Activated CD4-positive, alpha-beta memory T cell treated with anti-CD3 and anti-CD28 coated beads for 36 hours (primary cell): ENCODE measurements around the gene CLCA1. TPM values are rescaled to one million over a fixed set of nuclear protein-coding genes. Genes with fewer than 3 reads are reported as not detected.

Source experiments
- CTCF ChIA-PET: fragments of 350-600 bp; sonication (Branson Sonifier 250); formaldehyde crosslinking; loops from one replicate; lab custom pipeline; 2021; ENCODE audit warnings: antibody characterized with exemption, inconsistent platforms; lab: Charles Lee
- POLR2A ChIA-PET: fragments of 350-600 bp; sonication (Branson Sonifier 250); formaldehyde crosslinking; loops from one replicate; lab custom pipeline; 2021; ENCODE audit warnings: antibody characterized with exemption; lab: Charles Lee
- DNase-seq: peaks from one replicate; pipeline ENCODE4 v3.0.0-alpha.2; 2020
- H3K27ac Mint-ChIP-seq: one replicate; pipeline ENCODE4 v1.8.0; 2021; ENCODE audit warnings: mixed read lengths
- H3K27me3 Mint-ChIP-seq: one replicate; pipeline ENCODE4 v1.8.0; 2021; ENCODE audit warnings: mixed read lengths
- H3K36me3 Mint-ChIP-seq: one replicate; pipeline ENCODE4 v1.8.0; 2021; ENCODE audit warnings: mixed read lengths
- H3K4me1 Mint-ChIP-seq: one replicate; pipeline ENCODE4 v1.8.0; 2021; ENCODE audit warnings: low read depth, mixed read lengths
- H3K4me3 Mint-ChIP-seq: one replicate; pipeline ENCODE4 v1.8.0; 2021; ENCODE audit warnings: mild to moderate bottlenecking, mixed read lengths
- H3K9me3 Mint-ChIP-seq: one replicate; pipeline ENCODE4 v1.8.0; 2021; ENCODE audit warnings: mixed read lengths
- intact Hi-C: fragments of 100-400 bp; cut with micrococcal nuclease; formaldehyde crosslinking; loops from one replicate; pipeline ENCODE4 v1.15.1; 2023
- total RNA-seq, 2 experiments: library from RNA; stranded (reverse); gene quantifications; one replicate each; pipeline ENCODE4 v1.2.3, GENCODE V29; 2021

The CLCA1 gene
- total RNA-seq, 2 experiments from 2014 or later = not detected

- Mint-ChIP-seq H3K4me1 (no peaks in the 10 kb centered on the region), H3K27me3 (peaks cover 4% of the 10 kb centered on the region), H3K4me3 (no peak overlapping the region), H3K9me3 (no peaks in the 10 kb centered on the region), H3K36me3 (no peaks in the 10 kb centered on the region), H3K27ac (no peak overlapping the region)
- no peak for DNase-seq
- intact Hi-C loops = no loop called here
- ChIA-PET CTCF (interaction anchor here (0.6 to 1.0 kb wide), 2 partner anchors 34 to 41 kb away, joined by 3 to 4 read pairs; no protein-coding TSS in a partner anchor), POLR2A (no interaction called here)
Measured at GRCh38 chr1:86466109-86466844, 2.5 kb upstream of the CLCA1 start.

- H3K27me3 Mint-ChIP-seq = peaks cover 4% of the 10 kb centered on the region
- intact Hi-C loops = no loop called here
- H3K36me3 Mint-ChIP-seq = no peaks in the 10 kb centered on the region
- POLR2A ChIA-PET = no interaction called here
- no peak for DNase-seq
- no peaks in the 10 kb centered on the region for H3K4me1 Mint-ChIP-seq
- H3K27ac Mint-ChIP-seq = no peak overlapping the region
- no peak overlapping the region for H3K4me3 Mint-ChIP-seq
- CTCF ChIA-PET = interaction anchor here (1.0 kb wide), 1 partner anchor 34 kb away, joined by 4 read pairs; no protein-coding TSS in a partner anchor
- H3K9me3 Mint-ChIP-seq = no peaks in the 10 kb centered on the region
Measured at GRCh38 chr1:86466986-86467385, 1.7 kb upstream of the CLCA1 start.

- Mint-ChIP-seq H3K27ac (no peak overlapping the region), H3K9me3 (no peaks in the 10 kb centered on the region), H3K27me3 (peaks cover 6% of the 10 kb centered on the region), H3K4me3 (no peak overlapping the region), H3K36me3 (no peaks in the 10 kb centered on the region), H3K4me1 (no peaks in the 10 kb centered on the region)
- ChIA-PET POLR2A (no interaction called here), CTCF (no interaction called here)
- intact Hi-C loops = no loop called here
- no peak for DNase-seq
Measured at GRCh38 chr1:86470859-86471258, 2.1 kb downstream of the CLCA1 start.

- Mint-ChIP-seq H3K4me1 (no peaks in the 10 kb centered on the region), H3K36me3 (no peaks in the 10 kb centered on the region), H3K27me3 (peaks cover 6% of the 10 kb centered on the region), H3K27ac (no peak overlapping the region), H3K9me3 (no peaks in the 10 kb centered on the region), H3K4me3 (no peak overlapping the region)
- ChIA-PET POLR2A (no interaction called here), CTCF (no interaction called here)
- no peak for DNase-seq
- intact Hi-C loops = no loop called here
Measured at GRCh38 chr1:86471291-86471690, 2.6 kb downstream of the CLCA1 start.

DNA sequence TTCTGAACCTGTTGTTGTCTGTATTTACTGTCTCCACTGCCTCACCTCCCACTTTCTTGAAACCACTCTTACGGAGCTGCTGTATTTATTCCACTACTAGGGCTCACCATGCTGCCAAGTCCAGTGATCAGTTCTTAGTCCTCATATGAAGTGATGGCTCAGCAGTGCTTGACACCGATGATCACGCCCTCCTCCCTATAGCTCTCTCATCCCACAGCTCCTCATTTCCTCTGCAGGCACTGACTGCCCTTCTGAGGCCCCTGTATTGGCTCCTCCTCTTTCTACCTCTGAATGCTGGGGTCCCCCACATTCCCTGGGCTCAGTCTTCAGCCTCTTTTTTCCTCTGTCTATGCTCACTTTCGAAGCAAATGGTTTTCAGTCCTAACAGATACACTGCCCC lies 3.4 kb downstream of the CLCA1 start:
- Mint-ChIP-seq H3K9me3 (no peaks in the 10 kb centered on the region), H3K27me3 (peaks cover 6% of the 10 kb centered on the region), H3K36me3 (no peaks in the 10 kb centered on the region), H3K4me1 (no peaks in the 10 kb centered on the region), H3K4me3 (no peak overlapping the region), H3K27ac (no peak overlapping the region)
- CTCF ChIA-PET = interaction anchor here (1.1 to 3.3 kb wide), 4 partner anchors 15 to 232 kb away, joined by 3 to 10 read pairs (median 5); partner anchors contain the start of gene SH3GLB1
- POLR2A ChIA-PET = no interaction called here
- intact Hi-C loops = no loop called here
- DNase-seq = no peak

DNA sequence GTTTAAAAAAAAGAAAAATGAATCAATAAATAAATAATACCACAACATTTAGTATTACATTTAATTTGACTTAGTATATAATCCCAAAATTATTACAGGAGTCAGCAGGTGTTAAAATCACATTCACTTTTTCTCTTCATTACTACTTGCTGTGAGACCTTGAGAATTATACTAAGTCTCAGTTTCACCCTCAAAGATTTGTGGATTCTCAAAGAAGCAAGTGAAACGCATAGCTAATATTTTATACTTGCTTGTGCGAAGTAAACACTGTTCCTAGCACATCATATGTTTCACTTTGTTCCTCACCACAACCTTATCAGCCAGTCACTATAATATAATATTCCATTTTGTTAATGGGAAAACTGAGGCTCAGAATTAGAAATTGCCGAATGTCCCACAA lies 4.0 kb downstream of the CLCA1 start:
- no peak for DNase-seq
- Mint-ChIP-seq H3K36me3 (no peaks in the 10 kb centered on the region), H3K27me3 (peaks cover 6% of the 10 kb centered on the region), H3K4me3 (no peak overlapping the region), H3K4me1 (no peaks in the 10 kb centered on the region), H3K9me3 (no peaks in the 10 kb centered on the region), H3K27ac (no peak overlapping the region)
- intact Hi-C loops = no loop called here
- ChIA-PET POLR2A (no interaction called here), CTCF (interaction anchor here (1.1 to 3.3 kb wide), 13 partner anchors 10 to 232 kb away, joined by 3 to 10 read pairs (median 4); partner anchors contain the start of gene SH3GLB1)

DNA sequence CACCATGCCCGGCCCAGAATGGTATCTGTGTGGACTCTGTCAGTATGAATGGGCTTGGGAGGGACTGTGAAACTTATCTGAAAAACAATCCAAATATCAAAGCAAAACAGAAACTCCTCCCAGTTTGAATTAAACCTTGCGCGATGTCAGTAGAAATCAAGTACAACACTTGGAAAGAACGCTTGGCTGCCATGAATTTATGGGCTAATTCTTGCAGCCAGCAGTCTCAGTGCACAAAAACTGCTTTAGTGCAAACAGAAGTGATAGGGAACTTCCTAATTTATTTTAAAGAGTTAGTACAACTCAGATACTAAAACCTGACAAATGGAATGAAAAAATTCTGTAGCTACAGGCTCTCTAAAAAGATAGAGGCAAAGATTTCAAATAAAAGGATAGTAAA lies 8.5 kb downstream of the CLCA1 start:
- Mint-ChIP-seq H3K27ac (no peak overlapping the region), H3K36me3 (no peaks in the 10 kb centered on the region), H3K4me1 (no peaks in the 10 kb centered on the region), H3K27me3 (peaks cover 1% of the 10 kb centered on the region), H3K9me3 (no peaks in the 10 kb centered on the region), H3K4me3 (no peak overlapping the region)
- DNase-seq = no peak
- POLR2A ChIA-PET = no interaction called here
- CTCF ChIA-PET = no interaction called here
- intact Hi-C loops = no loop called here

GRCh38 chr1:86477682-86478081 lies 9.0 kb downstream of the CLCA1 start:
- no peak for DNase-seq
- no peak overlapping the region for H3K27ac Mint-ChIP-seq
- no peaks in the 10 kb centered on the region for H3K27me3 Mint-ChIP-seq
- no peaks in the 10 kb centered on the region for H3K9me3 Mint-ChIP-seq
- no peaks in the 10 kb centered on the region for H3K4me1 Mint-ChIP-seq
- CTCF ChIA-PET = no interaction called here
- POLR2A ChIA-PET = no interaction called here
- intact Hi-C loops = no loop called here
- no peaks in the 10 kb centered on the region for H3K36me3 Mint-ChIP-seq
- no peak overlapping the region for H3K4me3 Mint-ChIP-seq

DNA sequence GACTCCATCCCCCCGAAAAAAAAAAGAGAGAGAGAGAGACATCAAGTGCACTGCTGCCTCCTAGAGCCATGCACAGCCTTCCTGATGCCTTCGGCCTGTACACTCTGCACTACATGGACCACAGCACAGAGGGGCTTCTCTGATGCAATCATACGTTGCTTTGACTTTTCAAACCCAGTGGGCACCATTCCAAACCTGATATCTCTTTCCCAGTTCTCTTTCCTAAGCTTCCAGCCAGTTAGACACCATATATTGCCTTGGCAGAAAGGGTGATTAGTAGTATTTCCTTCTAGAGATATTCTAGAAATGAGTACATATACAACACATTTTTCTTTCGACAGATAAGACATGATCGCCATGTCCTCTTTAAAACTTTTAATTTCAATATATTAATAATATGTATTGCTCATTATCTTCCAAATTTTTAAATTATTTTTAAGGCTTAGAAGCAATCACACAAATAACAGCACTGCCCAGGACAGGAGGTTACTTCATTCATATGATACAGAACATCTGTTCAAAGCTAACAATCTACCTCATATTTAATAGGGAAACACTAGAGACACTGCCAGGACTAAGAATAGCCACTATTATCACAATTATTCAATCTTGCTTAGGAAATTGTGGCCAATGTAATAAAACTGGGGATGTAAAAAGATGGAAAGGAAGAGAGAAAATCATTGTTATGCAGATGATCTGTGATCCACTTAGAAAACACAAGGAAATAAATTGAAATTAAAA lies 9.9 kb downstream of the CLCA1 start:
- H3K36me3 Mint-ChIP-seq = no peaks in the 10 kb centered on the region
- H3K4me3 Mint-ChIP-seq = no peak overlapping the region
- H3K27me3 Mint-ChIP-seq = no peaks in the 10 kb centered on the region
- intact Hi-C loops = no loop called here
- no peaks in the 10 kb centered on the region for H3K4me1 Mint-ChIP-seq
- CTCF ChIA-PET = no interaction called here
- no peak overlapping the region for H3K27ac Mint-ChIP-seq
- DNase-seq = no peak
- POLR2A ChIA-PET = no interaction called here
- H3K9me3 Mint-ChIP-seq = no peaks in the 10 kb centered on the region

DNA sequence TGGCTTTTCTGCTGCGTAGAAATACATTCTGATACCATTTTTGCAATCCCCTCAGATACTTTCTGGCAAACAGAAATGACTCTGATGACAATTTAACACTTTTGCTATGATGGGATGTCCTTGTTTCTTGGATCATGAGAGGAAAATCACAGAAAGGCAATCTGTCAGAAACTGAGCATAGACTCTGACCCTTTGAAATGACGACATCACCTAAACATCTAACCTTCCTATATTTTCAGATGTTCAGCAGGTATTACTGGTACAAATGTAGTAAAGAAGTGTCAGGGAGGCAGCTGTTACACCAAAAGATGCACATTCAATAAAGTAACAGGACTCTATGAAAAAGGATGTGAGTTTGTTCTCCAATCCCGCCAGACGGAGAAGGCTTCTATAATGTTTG lies 13.2 kb downstream of the CLCA1 start:
- Mint-ChIP-seq H3K27ac (no peak overlapping the region), H3K27me3 (no peaks in the 10 kb centered on the region), H3K36me3 (no peaks in the 10 kb centered on the region), H3K4me3 (no peak overlapping the region), H3K4me1 (no peaks in the 10 kb centered on the region), H3K9me3 (no peaks in the 10 kb centered on the region)
- intact Hi-C loops = no loop called here
- ChIA-PET POLR2A (no interaction called here), CTCF (interaction anchor here (1.0 to 1.4 kb wide), 3 partner anchors 8 to 20 kb away, joined by 3 to 10 read pairs (median 4); no protein-coding TSS in a partner anchor)
- DNase-seq = no peak

DNA sequence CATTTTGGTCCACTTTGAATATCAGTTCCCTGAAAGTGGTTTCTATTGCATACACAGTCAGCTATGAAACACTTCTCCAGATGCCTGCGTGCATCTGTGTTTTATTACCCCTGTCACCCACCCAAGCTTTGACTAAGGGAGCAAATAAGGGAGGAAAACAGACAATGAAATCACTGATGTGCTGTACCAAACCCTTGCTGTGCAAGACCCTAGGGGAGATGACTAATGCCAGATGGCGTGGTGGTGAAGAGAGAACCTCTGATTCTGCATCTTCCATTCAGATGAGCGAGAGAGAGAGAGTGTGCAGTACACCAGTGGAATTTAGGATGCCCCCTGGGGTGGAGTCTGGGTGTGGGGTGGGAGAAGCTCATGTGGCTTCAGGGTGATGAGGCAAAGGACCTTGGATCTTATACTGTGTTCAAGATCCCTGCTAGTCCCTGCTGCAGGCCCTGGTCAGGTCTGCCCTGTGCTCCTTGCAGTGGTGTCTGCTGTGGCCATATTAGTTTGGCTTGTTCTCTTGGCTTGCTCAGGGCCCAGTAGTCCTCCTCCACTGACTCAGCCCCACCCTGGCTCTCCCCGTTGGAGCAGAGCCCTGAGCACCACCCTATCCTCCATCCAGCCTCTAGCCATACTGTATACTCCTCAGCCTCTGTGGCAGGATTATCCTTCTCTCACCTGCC lies 18.5 kb downstream of the CLCA1 start:
- Mint-ChIP-seq H3K4me1 (no peaks in the 10 kb centered on the region), H3K27me3 (no peaks in the 10 kb centered on the region), H3K27ac (no peak overlapping the region), H3K36me3 (no peaks in the 10 kb centered on the region), H3K4me3 (no peak overlapping the region), H3K9me3 (no peaks in the 10 kb centered on the region)
- ChIA-PET POLR2A (no interaction called here), CTCF (interaction anchor here (1.1 to 4.2 kb wide), 4 partner anchors 12 to 107 kb away, joined by 3 to 33 read pairs (median 4); no protein-coding TSS in a partner anchor)
- intact Hi-C loops = no loop called here
- DNase-seq = no peak

DNA sequence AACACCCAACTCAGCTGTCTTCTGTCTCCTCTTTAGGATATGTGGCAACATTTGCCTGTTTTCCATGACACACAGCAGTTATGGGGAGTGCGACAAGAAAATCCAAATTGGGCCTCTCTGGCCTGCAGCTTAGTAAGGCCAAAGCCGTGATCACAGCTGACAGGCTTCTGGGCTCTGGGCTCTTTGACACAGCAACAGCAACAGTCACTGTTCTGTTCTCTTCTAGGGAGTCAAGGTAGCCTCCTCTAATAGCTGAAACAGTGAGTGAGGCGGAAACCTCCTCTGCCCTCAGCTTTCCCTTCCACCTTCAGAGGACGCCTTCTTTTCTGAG lies 19.0 kb downstream of the CLCA1 start:
- ChIA-PET POLR2A (no interaction called here), CTCF (interaction anchor here (1.1 to 4.2 kb wide), 3 partner anchors 13 to 108 kb away, joined by 3 to 33 read pairs (median 4); no protein-coding TSS in a partner anchor)
- Mint-ChIP-seq H3K27ac (no peak overlapping the region), H3K36me3 (no peaks in the 10 kb centered on the region), H3K4me1 (no peaks in the 10 kb centered on the region), H3K9me3 (no peaks in the 10 kb centered on the region), H3K4me3 (no peak overlapping the region), H3K27me3 (peaks cover 4% of the 10 kb centered on the region)
- intact Hi-C loops = no loop called here
- no peak for DNase-seq
